Neural progenitor cell (in vitro differentiated cells): ENCODE data around the gene STEAP1B. TPM values are rescaled to one million over a fixed set of nuclear protein-coding genes. Genes with fewer than 3 reads are reported as not detected.

Source experiments
- DNase-seq: peaks from one replicate; pipeline ENCODE4 v3.0.0-alpha.2; 2016; ENCODE audit warnings: low spot score
- H2AFZ ChIP-seq: fragments of 200-600 bp; sonication (generic); replicated peaks from 2 replicates; pipeline ENCODE4 v1.6.1; 2016; ENCODE audit warnings: antibody characterized with exemption
- H3F3A ChIP-seq: fragments of 200-600 bp; sonication (generic); 2 replicates; pipeline ENCODE4 v1.6.1; 2016; ENCODE audit warnings: antibody characterized with exemption, low read depth
- H3K27ac ChIP-seq: fragments of 200-600 bp; sonication (generic); 2 replicates; pipeline ENCODE4 v1.5.1; 2016; ENCODE audit warnings: mild to moderate bottlenecking
- H3K27me3 ChIP-seq: fragments of 200-600 bp; sonication (generic); 2 replicates; pipeline ENCODE4 v1.6.1; 2016; ENCODE audit warnings: mild to moderate bottlenecking, moderate library complexity
- H3K36me3 ChIP-seq: fragments of 200-600 bp; sonication (generic); 2 replicates; pipeline ENCODE4 v1.5.1; 2016
- H3K4me1 ChIP-seq: fragments of 200-600 bp; sonication (generic); 2 replicates; pipeline ENCODE4 v1.6.1; 2016; ENCODE audit warnings: mixed run types
- H3K4me2 ChIP-seq: fragments of 200-600 bp; sonication (generic); 2 replicates; pipeline ENCODE4 v1.6.1; 2016
- H3K4me3 ChIP-seq: fragments of 200-600 bp; sonication (generic); 2 replicates; pipeline ENCODE4 v1.5.1; 2016
- H3K79me2 ChIP-seq: fragments of 200-600 bp; sonication (generic); 2 replicates; pipeline ENCODE4 v1.6.1; 2016; ENCODE audit warnings: low read depth
- H3K9ac ChIP-seq: fragments of 200-600 bp; sonication (generic); 2 replicates; pipeline ENCODE4 v1.6.1; 2016
- H3K9me3 ChIP-seq: fragments of 200-600 bp; sonication (generic); 2 replicates; pipeline ENCODE4 v1.5.1; 2016; ENCODE audit warnings: low read depth
- H4K20me1 ChIP-seq: fragments of 200-600 bp; sonication (generic); 2 replicates; pipeline ENCODE4 v1.6.1; 2016; ENCODE audit warnings: low read depth
- H3K27ac Mint-ChIP-seq: 3 replicates; pipeline ENCODE4 v1.8.0; 2021; ENCODE audit warnings: mixed read lengths
- H3K27me3 Mint-ChIP-seq: 2 replicates; pipeline ENCODE4 v1.8.0; 2022; ENCODE audit warnings: low read depth, mild to moderate bottlenecking, inconsistent platforms, moderate library complexity, mixed read lengths; ENCODE audit not compliant: insufficient read depth
- H3K36me3 Mint-ChIP-seq: 3 replicates; pipeline ENCODE4 v1.8.0; 2021; ENCODE audit warnings: mixed read lengths
- H3K4me1 Mint-ChIP-seq: 3 replicates; pipeline ENCODE4 v1.8.0; 2021; ENCODE audit warnings: mixed read lengths
- H3K4me3 Mint-ChIP-seq: 3 replicates; pipeline ENCODE4 v1.8.0; 2021; ENCODE audit warnings: mild to moderate bottlenecking, moderate library complexity, mixed read lengths
- H3K9me3 Mint-ChIP-seq: 3 replicates; pipeline ENCODE4 v1.8.0; 2020; ENCODE audit warnings: mixed read lengths
- CTCF ChIP-seq: fragments of 200-600 bp; sonication (generic); IDR thresholded peaks from 2 replicates; pipeline ENCODE4 v1.5.1; 2017; ENCODE audit warnings: antibody characterized with exemption, mild to moderate bottlenecking
- EZH2 ChIP-seq: fragments of 200-600 bp; sonication (generic); IDR thresholded peaks from 2 replicates; pipeline ENCODE4 v1.6.1; 2017; ENCODE audit warnings: antibody characterized with exemption, mild to moderate bottlenecking, moderate library complexity
- EZH2phosphoT487 ChIP-seq: fragments of 200-600 bp; sonication (generic); IDR thresholded peaks from 2 replicates; pipeline ENCODE4 v1.6.1; 2017; ENCODE audit warnings: antibody characterized with exemption
- total RNA-seq: library from RNA; depleted of rRNA; stranded (reverse); fragments of >200 nt; gene quantifications from 2 replicates; pipeline ENCODE4 v1.2.3, GENCODE V29; 2015; ENCODE audit warnings: low replicate concordance

Gene STEAP1B
- total RNA-seq, 1 donor from 2014 or later = 1.6 TPM

DNA sequence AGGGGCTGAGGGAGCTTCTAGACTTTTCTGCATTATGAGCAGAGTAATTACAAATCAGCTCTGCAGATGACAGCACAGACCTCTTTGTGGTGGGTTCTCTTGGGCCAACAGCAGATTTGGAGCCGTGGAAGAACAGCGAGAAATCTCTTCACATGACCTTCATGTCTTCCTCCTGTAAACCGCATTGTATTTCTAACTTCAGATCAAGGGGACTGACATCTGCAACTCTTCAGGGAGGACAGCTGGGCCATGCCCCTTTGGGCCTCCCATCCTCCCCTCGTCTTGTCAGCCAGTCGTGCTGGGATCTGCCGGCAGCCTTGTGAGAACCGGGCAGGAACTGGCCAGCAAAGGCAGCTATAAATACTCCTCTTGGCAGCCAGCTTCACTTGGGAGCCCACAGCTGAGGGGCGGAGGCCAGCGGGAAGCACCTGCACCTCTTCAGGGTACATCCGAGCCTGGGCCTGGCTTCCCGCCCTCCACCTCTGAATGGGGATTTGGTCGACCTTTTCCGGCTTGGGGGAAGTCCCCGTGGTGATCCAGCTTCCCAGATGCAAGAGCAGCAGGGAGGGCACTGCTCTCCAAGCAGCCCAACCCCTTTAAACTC lies 54.7 kb downstream of the STEAP1B start:
- no peak overlapping the region for H3K4me2 ChIP-seq
- H4K20me1 ChIP-seq = no peaks in the 10 kb centered on the region
- DNase-seq = peak; percentile 21
- H3K4me3 ChIP-seq = no peak overlapping the region
- peaks cover 8% of the 10 kb centered on the region for H3K4me1 ChIP-seq
- no peaks in the 10 kb centered on the region for H3K36me3 ChIP-seq
- Mint-ChIP-seq H3K4me3 (no peak overlapping the region), H3K27me3 (no peaks in the 10 kb centered on the region), H3K9me3 (peaks cover 3% of the 10 kb centered on the region), H3K27ac (no peak overlapping the region), H3K4me1 (peaks cover 16% of the 10 kb centered on the region), H3K36me3 (no peaks in the 10 kb centered on the region)
- no peaks in the 10 kb centered on the region for H3F3A ChIP-seq
- H3K9ac ChIP-seq = no peak overlapping the region
- no peak for TF ChIP-seq EZH2
- no peak for TF ChIP-seq EZH2phosphoT487
- TF ChIP-seq CTCF = no peak
- H2AFZ ChIP-seq = no peak overlapping the region
- H3K79me2 ChIP-seq = no peaks in the 10 kb centered on the region
- no peak overlapping the region for H3K27ac ChIP-seq
- no peaks in the 10 kb centered on the region for H3K9me3 ChIP-seq
- H3K27me3 ChIP-seq = no peaks in the 10 kb centered on the region

DNA sequence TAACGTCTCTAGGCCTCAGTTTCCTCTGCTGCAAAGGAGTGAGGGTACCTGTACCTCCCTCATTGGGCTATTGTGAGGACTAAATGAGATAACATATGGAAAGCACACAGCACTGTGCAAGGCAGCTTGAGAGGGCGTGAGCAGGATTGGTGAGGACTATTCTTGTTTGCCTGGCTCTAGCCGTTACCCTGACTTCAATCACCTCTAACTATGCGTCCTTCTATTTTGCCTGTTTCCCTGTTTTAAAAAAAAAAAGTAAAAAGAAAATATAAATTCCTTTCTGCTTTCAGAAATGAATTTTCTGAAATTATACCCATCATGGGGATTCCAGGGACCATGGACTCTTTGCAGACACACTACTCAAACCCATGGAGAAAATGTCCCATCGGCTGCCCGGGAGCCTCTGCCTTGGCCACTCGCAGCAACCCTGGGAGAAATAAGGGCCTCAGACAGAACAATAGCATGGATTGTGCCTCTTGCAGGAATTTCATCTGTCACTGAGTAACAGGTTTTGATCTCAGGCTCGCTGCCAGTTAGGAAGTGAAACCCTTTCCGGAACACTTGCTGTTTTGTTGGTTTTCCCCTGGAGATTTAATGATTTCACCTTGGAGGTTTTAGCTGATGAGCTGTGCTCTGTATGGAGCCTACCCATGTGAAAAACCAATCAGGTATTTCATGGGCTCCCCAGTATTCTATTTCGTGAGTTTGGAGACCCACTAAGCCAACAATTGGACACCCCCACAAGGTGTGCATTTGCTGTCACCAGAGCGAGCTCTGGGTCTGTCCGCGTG lies 55.6 kb downstream of the STEAP1B start:
- no peak overlapping the region for H3K9ac ChIP-seq
- peaks cover 8% of the 10 kb centered on the region for H3K4me1 ChIP-seq
- H3F3A ChIP-seq = no peaks in the 10 kb centered on the region
- no peak overlapping the region for H3K4me3 ChIP-seq
- Mint-ChIP-seq H3K9me3 (peaks cover 3% of the 10 kb centered on the region), H3K27ac (no peak overlapping the region), H3K4me1 (peaks cover 16% of the 10 kb centered on the region), H3K4me3 (no peak overlapping the region), H3K36me3 (no peaks in the 10 kb centered on the region), H3K27me3 (no peaks in the 10 kb centered on the region)
- no peak overlapping the region for H3K4me2 ChIP-seq
- H2AFZ ChIP-seq = no peak overlapping the region
- H3K36me3 ChIP-seq = no peaks in the 10 kb centered on the region
- no peak for TF ChIP-seq CTCF
- TF ChIP-seq EZH2phosphoT487 = no peak
- no peak for TF ChIP-seq EZH2
- DNase-seq = no peak
- H4K20me1 ChIP-seq = no peaks in the 10 kb centered on the region
- H3K79me2 ChIP-seq = no peaks in the 10 kb centered on the region
- no peak overlapping the region for H3K27ac ChIP-seq
- H3K9me3 ChIP-seq = peaks cover 2% of the 10 kb centered on the region
- no peaks in the 10 kb centered on the region for H3K27me3 ChIP-seq

DNA sequence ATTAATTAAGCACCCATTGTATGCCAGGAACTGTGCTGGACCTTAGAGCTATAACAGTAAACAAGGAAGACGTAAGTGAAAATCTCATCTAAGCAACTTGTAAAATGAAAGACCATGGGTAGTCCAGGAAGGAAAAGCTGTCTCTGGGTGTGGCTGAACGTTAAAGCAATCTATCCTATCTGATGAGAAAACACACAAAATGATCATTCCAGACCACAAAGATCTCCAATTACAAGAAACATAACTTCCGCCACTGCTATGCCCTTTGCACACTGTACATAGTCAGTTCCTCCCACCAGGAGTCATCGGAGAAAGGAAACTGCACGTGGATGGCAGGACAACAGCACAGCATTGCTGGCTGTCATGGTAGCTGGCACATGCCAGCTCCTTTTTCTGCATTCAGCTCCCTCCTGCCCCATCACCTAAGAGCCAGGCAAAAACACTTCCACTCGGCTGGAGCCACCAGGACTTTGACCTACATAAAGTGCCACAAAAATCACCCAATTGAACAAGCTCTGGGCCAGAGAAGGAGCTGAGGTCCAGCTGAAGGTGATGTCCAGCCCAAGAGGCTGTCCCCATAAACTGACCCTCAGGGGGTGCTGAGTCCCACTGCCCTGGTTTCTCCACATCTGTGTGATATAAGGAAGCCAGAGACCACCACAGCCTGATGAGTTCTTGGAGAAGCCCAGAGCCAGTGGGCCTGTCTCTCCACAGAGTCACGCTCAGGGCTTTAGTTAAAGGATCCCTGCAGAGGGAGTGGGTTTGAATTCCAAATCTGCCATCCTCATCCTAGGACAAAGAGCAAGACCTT lies 56.4 kb downstream of the STEAP1B start:
- no peak for DNase-seq
- Histone ChIP-seq H3K27me3 (no peaks in the 10 kb centered on the region), H3K79me2 (no peaks in the 10 kb centered on the region), H3K4me1 (peaks cover 8% of the 10 kb centered on the region), H4K20me1 (no peaks in the 10 kb centered on the region), H3K4me3 (no peak overlapping the region), H2AFZ (no peak overlapping the region), H3F3A (no peaks in the 10 kb centered on the region), H3K27ac (no peak overlapping the region), H3K4me2 (no peak overlapping the region), H3K36me3 (no peaks in the 10 kb centered on the region), H3K9ac (no peak overlapping the region), H3K9me3 (peaks cover 3% of the 10 kb centered on the region)
- peaks cover 3% of the 10 kb centered on the region for H3K9me3 Mint-ChIP-seq
- H3K4me3 Mint-ChIP-seq = no peak overlapping the region
- H3K27ac Mint-ChIP-seq = no peak overlapping the region
- TF ChIP-seq EZH2phosphoT487 = no peak
- no peak for TF ChIP-seq EZH2
- no peaks in the 10 kb centered on the region for H3K36me3 Mint-ChIP-seq
- H3K27me3 Mint-ChIP-seq = no peaks in the 10 kb centered on the region
- H3K4me1 Mint-ChIP-seq = peaks cover 16% of the 10 kb centered on the region
